ENCODE measurements around the gene ARMH4.

The ARMH4 gene

DNA sequence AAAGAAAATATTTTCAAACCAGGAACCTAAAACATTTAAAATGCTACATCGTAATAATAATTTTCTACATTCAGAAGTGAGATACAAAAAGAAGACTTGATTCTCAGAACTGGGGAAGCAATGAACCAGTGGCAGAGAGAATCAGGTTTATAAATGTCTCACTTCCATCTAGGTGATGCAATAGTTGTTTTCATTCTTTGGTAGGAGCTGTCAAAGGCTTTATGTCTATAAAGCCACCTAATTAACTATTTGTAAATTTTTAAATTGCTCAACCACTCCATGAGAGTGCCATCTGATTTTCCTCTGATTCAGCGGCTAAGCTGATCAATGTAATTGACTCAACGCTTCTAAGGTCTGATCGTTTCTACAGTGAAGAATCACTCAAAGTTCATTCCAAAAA is 66.1 kb downstream of the ARMH4 start:
- Histone ChIP-seq H3K4me2 (ENCODE audit: low read length) (no peak overlapping the region), H3K9ac (no peak overlapping the region), H3K27ac (no peak overlapping the region), H3K79me2 (no peaks in the 10 kb centered on the region), H3K4me3 (ENCODE audit: low read depth, low read length) (no peak overlapping the region), H3K27me3 (ENCODE audit: control insufficient read depth, insufficient read depth, low read length) (no peaks in the 10 kb centered on the region), H3K9me3 (ENCODE audit: control insufficient read depth, low read length) (no peaks in the 10 kb centered on the region), H3K36me3 (ENCODE audit: control insufficient read depth, insufficient read depth, low read length) (no peaks in the 10 kb centered on the region), H3K4me1 (no peaks in the 10 kb centered on the region), H2AFZ (no peak overlapping the region)
- TF ChIP-seq, protein P1, sequence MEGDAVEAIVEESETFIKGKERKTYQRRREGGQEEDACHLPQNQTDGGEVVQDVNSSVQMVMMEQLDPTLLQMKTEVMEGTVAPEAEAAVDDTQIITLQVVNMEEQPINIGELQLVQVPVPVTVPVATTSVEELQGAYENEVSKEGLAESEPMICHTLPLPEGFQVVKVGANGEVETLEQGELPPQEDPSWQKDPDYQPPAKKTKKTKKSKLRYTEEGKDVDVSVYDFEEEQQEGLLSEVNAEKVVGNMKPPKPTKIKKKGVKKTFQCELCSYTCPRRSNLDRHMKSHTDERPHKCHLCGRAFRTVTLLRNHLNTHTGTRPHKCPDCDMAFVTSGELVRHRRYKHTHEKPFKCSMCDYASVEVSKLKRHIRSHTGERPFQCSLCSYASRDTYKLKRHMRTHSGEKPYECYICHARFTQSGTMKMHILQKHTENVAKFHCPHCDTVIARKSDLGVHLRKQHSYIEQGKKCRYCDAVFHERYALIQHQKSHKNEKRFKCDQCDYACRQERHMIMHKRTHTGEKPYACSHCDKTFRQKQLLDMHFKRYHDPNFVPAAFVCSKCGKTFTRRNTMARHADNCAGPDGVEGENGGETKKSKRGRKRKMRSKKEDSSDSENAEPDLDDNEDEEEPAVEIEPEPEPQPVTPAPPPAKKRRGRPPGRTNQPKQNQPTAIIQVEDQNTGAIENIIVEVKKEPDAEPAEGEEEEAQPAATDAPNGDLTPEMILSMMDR (IDR thresholded peaks at IDR 0.05): no peak

DNA sequence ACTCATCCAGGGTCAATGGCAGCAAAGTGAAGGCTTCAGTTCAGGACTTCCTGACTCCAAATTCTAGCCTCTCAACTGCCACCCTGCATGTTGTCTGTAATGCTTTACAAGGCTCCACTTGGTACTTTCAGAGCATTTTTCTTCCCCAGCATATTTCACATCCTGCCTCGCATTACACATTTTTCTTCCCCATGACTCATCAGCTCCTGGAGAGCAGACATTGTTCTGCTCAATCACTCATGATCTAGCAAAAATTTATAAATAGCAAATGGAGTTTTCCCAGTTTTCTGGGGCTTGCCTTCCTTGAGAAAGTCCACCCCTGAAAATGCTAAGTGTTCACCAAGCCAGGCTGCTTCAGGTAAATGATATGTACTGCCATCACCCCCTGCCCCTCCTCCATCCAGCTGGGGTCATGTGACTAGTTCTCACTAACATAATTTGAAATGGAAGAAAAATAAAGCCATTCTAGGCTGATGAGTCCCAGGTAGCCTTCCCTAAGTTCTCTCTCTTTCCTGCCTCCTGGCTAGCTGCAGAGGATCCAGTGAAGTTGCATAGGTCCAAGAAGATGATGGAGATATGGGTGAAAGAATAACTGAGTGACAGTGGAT is 69.4 kb downstream of the ARMH4 start:
- Histone ChIP-seq H3K4me1 (no peaks in the 10 kb centered on the region), H3K27ac (no peak overlapping the region), H3K4me2 (ENCODE audit: low read length) (no peak overlapping the region), H3K9me3 (ENCODE audit: control insufficient read depth, low read length) (no peaks in the 10 kb centered on the region), H3K4me3 (ENCODE audit: low read depth, low read length) (no peak overlapping the region), H3K36me3 (ENCODE audit: control insufficient read depth, insufficient read depth, low read length) (no peaks in the 10 kb centered on the region), H3K9ac (no peak overlapping the region), H3K27me3 (ENCODE audit: control insufficient read depth, insufficient read depth, low read length) (no peaks in the 10 kb centered on the region), H2AFZ (no peak overlapping the region), H3K79me2 (no peaks in the 10 kb centered on the region)
- TF ChIP-seq, protein P1 (IDR thresholded peaks at IDR 0.05): no peak

DNA sequence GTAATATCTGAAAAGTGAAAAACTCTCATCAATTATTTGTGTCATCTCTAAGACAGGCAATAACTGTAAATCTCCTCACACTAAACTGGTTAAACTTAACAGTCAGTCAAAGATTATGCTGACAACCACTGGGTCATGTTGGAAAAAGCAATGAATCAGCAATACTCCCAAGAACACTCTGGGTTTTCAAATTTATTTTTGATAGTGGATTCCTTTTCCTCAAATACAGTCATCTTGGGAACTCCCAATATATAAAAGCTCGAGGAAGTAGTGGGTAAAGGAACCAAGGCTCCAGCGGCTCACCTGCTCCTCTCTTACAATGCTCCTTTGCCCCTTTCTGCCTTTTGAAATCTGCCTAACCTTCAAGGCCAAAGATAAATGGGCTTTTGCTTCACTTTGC is 70.0 kb downstream of the ARMH4 start:
- no peak overlapping the region for H2AFZ ChIP-seq
- H3K27me3 ChIP-seq (ENCODE audit: control insufficient read depth, insufficient read depth, low read length): no peaks in the 10 kb centered on the region
- H3K79me2 ChIP-seq: no peaks in the 10 kb centered on the region
- H3K9me3 ChIP-seq (ENCODE audit: control insufficient read depth, low read length): no peaks in the 10 kb centered on the region
- H3K9ac ChIP-seq: no peak overlapping the region
- H3K4me1 ChIP-seq: no peaks in the 10 kb centered on the region
- H3K4me3 ChIP-seq (ENCODE audit: low read depth, low read length): no peak overlapping the region
- TF ChIP-seq, protein P1 (IDR thresholded peaks at IDR 0.05): no peak
- no peak overlapping the region for H3K4me2 ChIP-seq (ENCODE audit: low read length)
- no peaks in the 10 kb centered on the region for H3K36me3 ChIP-seq (ENCODE audit: control insufficient read depth, insufficient read depth, low read length)
- no peak overlapping the region for H3K27ac ChIP-seq

DNA sequence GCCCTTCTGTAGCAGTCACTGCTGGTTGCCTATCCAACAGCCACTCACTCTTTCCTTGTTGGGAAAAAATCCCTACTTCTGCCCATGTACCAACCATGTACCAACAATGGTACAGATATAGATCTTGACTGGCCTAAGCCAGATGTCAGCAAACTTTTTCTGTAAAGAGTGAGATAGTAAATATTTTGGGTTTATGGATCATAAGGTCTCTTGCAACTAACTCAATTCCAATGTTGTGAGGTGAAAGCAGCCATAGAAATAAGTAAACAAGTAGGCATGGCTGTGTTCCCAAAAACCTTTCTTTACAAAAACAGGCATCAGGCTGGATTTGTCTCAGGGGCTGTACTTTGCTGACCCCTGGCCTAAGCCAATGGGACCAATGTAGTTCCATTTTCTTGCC is 73.5 kb downstream of the ARMH4 start:
- no peak overlapping the region for H3K4me2 ChIP-seq (ENCODE audit: low read length)
- H3K27me3 ChIP-seq (ENCODE audit: control insufficient read depth, insufficient read depth, low read length): no peaks in the 10 kb centered on the region
- TF ChIP-seq, protein P1 (IDR thresholded peaks at IDR 0.05): no peak
- no peak overlapping the region for H2AFZ ChIP-seq
- H3K4me1 ChIP-seq: no peaks in the 10 kb centered on the region
- no peak overlapping the region for H3K4me3 ChIP-seq (ENCODE audit: low read depth, low read length)
- H3K9me3 ChIP-seq (ENCODE audit: control insufficient read depth, low read length): no peaks in the 10 kb centered on the region
- H3K27ac ChIP-seq: no peak overlapping the region
- H3K9ac ChIP-seq: no peak overlapping the region
- no peaks in the 10 kb centered on the region for H3K36me3 ChIP-seq (ENCODE audit: control insufficient read depth, insufficient read depth, low read length)
- no peaks in the 10 kb centered on the region for H3K79me2 ChIP-seq

DNA sequence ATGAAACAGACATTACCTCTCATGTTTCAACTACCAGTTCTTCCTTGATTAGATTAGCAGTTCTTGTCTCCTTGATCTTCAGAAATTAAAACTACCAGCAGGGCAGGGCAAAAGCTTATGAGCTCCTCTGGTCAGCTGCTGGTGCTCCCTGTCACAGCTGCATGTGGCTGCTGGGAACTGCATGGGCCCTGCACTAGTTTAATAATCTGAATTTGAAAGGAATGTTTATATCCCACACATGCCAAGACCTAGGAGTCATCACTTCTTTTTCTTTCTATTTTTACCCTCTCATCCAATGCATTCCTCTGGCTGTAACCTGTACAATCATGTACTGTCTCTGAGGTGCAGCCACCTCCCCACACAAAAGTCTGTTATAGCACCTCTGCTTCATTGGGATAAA is 73.9 kb downstream of the ARMH4 start:
- Histone ChIP-seq H3K4me3 (ENCODE audit: low read depth, low read length) (no peak overlapping the region), H3K36me3 (ENCODE audit: control insufficient read depth, insufficient read depth, low read length) (no peaks in the 10 kb centered on the region), H3K9me3 (ENCODE audit: control insufficient read depth, low read length) (no peaks in the 10 kb centered on the region), H3K27ac (no peak overlapping the region), H3K4me1 (no peaks in the 10 kb centered on the region), H3K4me2 (ENCODE audit: low read length) (no peak overlapping the region), H2AFZ (no peak overlapping the region), H3K9ac (no peak overlapping the region), H3K79me2 (no peaks in the 10 kb centered on the region), H3K27me3 (ENCODE audit: control insufficient read depth, insufficient read depth, low read length) (no peaks in the 10 kb centered on the region)
- TF ChIP-seq, protein P1 (IDR thresholded peaks at IDR 0.05): no peak

Data from parathyroid adenoma (tissue), 2 donors.